Breast epithelium (tissue), 3 donors: ENCODE measurements around the gene SAPCD2.

ENCODE experiments used
- POLR2A ChIP-seq: fragments of 450-650 bp; IDR thresholded peaks from one replicate; pipeline ENCODE4 v1.6.1; 2016; ENCODE audit warnings: antibody characterized with exemption, mild to moderate bottlenecking, moderate library complexity
- TF ChIP-seq, protein P1 (sequence below), 3 donors: fragments of 450-650 bp; IDR thresholded peaks; one replicate each; pipeline ENCODE4 v1.5.1; 2016 to 2017; ENCODE audit warnings: antibody characterized with exemption in 3 of 3, mild to moderate bottlenecking in 3 of 3, moderate library complexity in 3 of 3

DNA sequence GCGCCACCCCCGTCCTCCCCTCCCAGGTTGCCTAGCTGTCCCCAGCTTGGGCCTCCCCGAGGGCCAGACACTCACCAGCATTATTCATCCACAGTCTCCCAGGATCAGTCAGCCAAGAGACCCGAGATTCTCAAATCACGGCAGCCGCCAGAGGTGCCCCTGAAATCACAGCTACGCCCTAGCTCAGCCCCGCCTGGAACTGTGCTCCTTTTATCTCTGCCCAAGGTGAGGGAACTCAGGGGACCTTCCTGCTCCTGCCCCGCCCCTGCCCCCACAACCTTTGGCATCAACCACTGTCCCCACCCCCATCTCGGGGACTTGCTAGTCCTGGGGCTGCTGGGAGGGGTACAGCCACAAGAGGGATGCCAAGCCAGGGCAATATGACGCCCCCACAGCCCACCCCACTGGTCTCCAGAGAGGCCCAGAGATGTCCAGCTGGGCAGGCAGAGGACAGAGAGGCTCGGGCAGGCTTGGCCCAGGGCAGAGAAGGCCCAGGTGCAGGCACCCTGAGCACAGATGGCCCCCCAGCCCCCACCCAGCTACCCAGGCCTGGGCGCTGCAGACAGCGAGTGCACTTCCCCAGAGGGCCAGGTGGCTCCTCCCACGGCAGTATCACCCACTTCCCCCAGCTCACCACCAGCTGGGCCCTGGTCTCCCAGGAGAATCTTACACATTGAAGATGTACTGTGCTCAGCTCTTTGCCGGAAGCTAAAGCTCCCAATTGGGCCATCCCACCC is 38.3 kb downstream of the SAPCD2 start, which contains the start of gene FUT7:
- TF ChIP-seq POLR2A, result no peak
- TF ChIP-seq, protein P1, sequence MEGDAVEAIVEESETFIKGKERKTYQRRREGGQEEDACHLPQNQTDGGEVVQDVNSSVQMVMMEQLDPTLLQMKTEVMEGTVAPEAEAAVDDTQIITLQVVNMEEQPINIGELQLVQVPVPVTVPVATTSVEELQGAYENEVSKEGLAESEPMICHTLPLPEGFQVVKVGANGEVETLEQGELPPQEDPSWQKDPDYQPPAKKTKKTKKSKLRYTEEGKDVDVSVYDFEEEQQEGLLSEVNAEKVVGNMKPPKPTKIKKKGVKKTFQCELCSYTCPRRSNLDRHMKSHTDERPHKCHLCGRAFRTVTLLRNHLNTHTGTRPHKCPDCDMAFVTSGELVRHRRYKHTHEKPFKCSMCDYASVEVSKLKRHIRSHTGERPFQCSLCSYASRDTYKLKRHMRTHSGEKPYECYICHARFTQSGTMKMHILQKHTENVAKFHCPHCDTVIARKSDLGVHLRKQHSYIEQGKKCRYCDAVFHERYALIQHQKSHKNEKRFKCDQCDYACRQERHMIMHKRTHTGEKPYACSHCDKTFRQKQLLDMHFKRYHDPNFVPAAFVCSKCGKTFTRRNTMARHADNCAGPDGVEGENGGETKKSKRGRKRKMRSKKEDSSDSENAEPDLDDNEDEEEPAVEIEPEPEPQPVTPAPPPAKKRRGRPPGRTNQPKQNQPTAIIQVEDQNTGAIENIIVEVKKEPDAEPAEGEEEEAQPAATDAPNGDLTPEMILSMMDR (IDR thresholded peaks at IDR 0.05), result no peak
